Stimulated activated effector memory CD8-positive, alpha-beta T cell treated with anti-CD3 and anti-CD28 coated beads, Interleukin-12 subunit alpha, Interleukin-12 subunit beta, amount 100 ng/mL, for 72 hours (primary cell): ENCODE results near the gene PCDH9.

Source experiments
- ATAC-seq: fragments of 150-1000 bp; cut with Tn5 transposase; 2 replicates; pipeline ENCODE4 v1.10.0; 2021
- DNase-seq, 2 donors: peaks; one replicate each; pipeline ENCODE4 v3.0.0; 2021 to 2022; ENCODE audit warnings: low spot score in 2 of 2
- H3K27ac Mint-ChIP-seq: one replicate; pipeline ENCODE4 v1.8.0; 2022; ENCODE audit warnings: mild to moderate bottlenecking, mixed read lengths
- H3K36me3 Mint-ChIP-seq: one replicate; pipeline ENCODE4 v1.8.0; 2022; ENCODE audit warnings: mild to moderate bottlenecking, mixed read lengths
- H3K4me1 Mint-ChIP-seq: one replicate; pipeline ENCODE4 v1.8.0; 2022; ENCODE audit warnings: mixed read lengths
- H3K4me3 Mint-ChIP-seq: one replicate; pipeline ENCODE4 v1.8.0; 2022; ENCODE audit warnings: mild to moderate bottlenecking, mixed read lengths
- H3K9me3 Mint-ChIP-seq: one replicate; pipeline ENCODE4 v1.8.0; 2022; ENCODE audit warnings: mixed read lengths

The PCDH9 gene

GRCh38 chr13:66618702-66619101 lies 611.4 kb downstream of the PCDH9 start:
- no peak for ATAC-seq
- H3K27ac Mint-ChIP-seq = no peak overlapping the region
- H3K9me3 Mint-ChIP-seq = peaks cover 2% of the 10 kb centered on the region
- no peak overlapping the region for H3K4me3 Mint-ChIP-seq
- no peaks in the 10 kb centered on the region for H3K4me1 Mint-ChIP-seq
- no peak for DNase-seq
- no peaks in the 10 kb centered on the region for H3K36me3 Mint-ChIP-seq

- Mint-ChIP-seq H3K36me3 (no peaks in the 10 kb centered on the region), H3K27ac (no peak overlapping the region), H3K4me1 (no peaks in the 10 kb centered on the region), H3K4me3 (no peak overlapping the region), H3K9me3 (no peaks in the 10 kb centered on the region)
- ATAC-seq (no peak), DNase-seq (no peak)
Observed at GRCh38 chr13:66617786-66618185, 612.4 kb downstream of the PCDH9 start.

GRCh38 chr13:66612983-66613382 lies 617.2 kb downstream of the PCDH9 start:
- H3K27ac Mint-ChIP-seq = no peak overlapping the region
- no peaks in the 10 kb centered on the region for H3K36me3 Mint-ChIP-seq
- no peak for ATAC-seq
- H3K4me1 Mint-ChIP-seq = no peaks in the 10 kb centered on the region
- no peaks in the 10 kb centered on the region for H3K9me3 Mint-ChIP-seq
- no peak overlapping the region for H3K4me3 Mint-ChIP-seq
- DNase-seq = no peak

- Mint-ChIP-seq H3K36me3 (no peaks in the 10 kb centered on the region), H3K4me3 (no peak overlapping the region), H3K9me3 (peaks cover 16% of the 10 kb centered on the region), H3K27ac (no peak overlapping the region), H3K4me1 (no peaks in the 10 kb centered on the region)
- no peak for ATAC-seq
- no peak for DNase-seq
Observed at GRCh38 chr13:66586489-66586888, 643.6 kb downstream of the PCDH9 start.

- Mint-ChIP-seq H3K4me1 (no peaks in the 10 kb centered on the region), H3K27ac (no peak overlapping the region), H3K9me3 (peaks cover 16% of the 10 kb centered on the region), H3K4me3 (no peak overlapping the region), H3K36me3 (no peaks in the 10 kb centered on the region)
- DNase-seq = no peak
- ATAC-seq = no peak
Observed at GRCh38 chr13:66585669-66586203, 644.4 kb downstream of the PCDH9 start.

- Mint-ChIP-seq H3K27ac (no peak overlapping the region), H3K4me1 (no peaks in the 10 kb centered on the region), H3K9me3 (peaks cover 10% of the 10 kb centered on the region), H3K4me3 (no peak overlapping the region), H3K36me3 (no peaks in the 10 kb centered on the region)
- no peak for ATAC-seq
- no peak for DNase-seq
Observed at GRCh38 chr13:66581675-66582074, 648.5 kb downstream of the PCDH9 start.

- Mint-ChIP-seq H3K36me3 (no peaks in the 10 kb centered on the region), H3K4me3 (no peak overlapping the region), H3K27ac (no peak overlapping the region), H3K4me1 (no peaks in the 10 kb centered on the region), H3K9me3 (peaks cover 14% of the 10 kb centered on the region)
- ATAC-seq (no peak), DNase-seq (no peak)
Observed at GRCh38 chr13:66578305-66578704, 651.8 kb downstream of the PCDH9 start.

GRCh38 chr13:66577358-66577757 lies 652.8 kb downstream of the PCDH9 start:
- Mint-ChIP-seq H3K27ac (no peak overlapping the region), H3K4me3 (no peak overlapping the region), H3K4me1 (no peaks in the 10 kb centered on the region), H3K36me3 (no peaks in the 10 kb centered on the region), H3K9me3 (peaks cover 16% of the 10 kb centered on the region)
- DNase-seq (no peak), ATAC-seq (no peak)

- Mint-ChIP-seq H3K4me3 (no peak overlapping the region), H3K4me1 (no peaks in the 10 kb centered on the region), H3K9me3 (peaks cover 17% of the 10 kb centered on the region), H3K27ac (no peak overlapping the region), H3K36me3 (no peaks in the 10 kb centered on the region)
- DNase-seq (no peak), ATAC-seq (no peak)
Observed at GRCh38 chr13:66576381-66576780, 653.8 kb downstream of the PCDH9 start.

- H3K27ac Mint-ChIP-seq = no peak overlapping the region
- no peaks in the 10 kb centered on the region for H3K36me3 Mint-ChIP-seq
- peaks cover 23% of the 10 kb centered on the region for H3K9me3 Mint-ChIP-seq
- ATAC-seq (no peak), DNase-seq (no peak)
- H3K4me3 Mint-ChIP-seq = no peak overlapping the region
- no peaks in the 10 kb centered on the region for H3K4me1 Mint-ChIP-seq
Observed at GRCh38 chr13:66574606-66575005, 655.5 kb downstream of the PCDH9 start.

GRCh38 chr13:66567899-66568612 lies 662.1 kb downstream of the PCDH9 start:
- Mint-ChIP-seq H3K36me3 (no peaks in the 10 kb centered on the region), H3K4me3 (no peak overlapping the region), H3K9me3 (peaks cover 18% of the 10 kb centered on the region), H3K27ac (no peak overlapping the region), H3K4me1 (no peaks in the 10 kb centered on the region)
- no peak for ATAC-seq
- no peak for DNase-seq

GRCh38 chr13:66565279-66565678 lies 664.9 kb downstream of the PCDH9 start:
- no peak overlapping the region for H3K4me3 Mint-ChIP-seq
- no peak for ATAC-seq
- H3K4me1 Mint-ChIP-seq = no peaks in the 10 kb centered on the region
- no peak overlapping the region for H3K27ac Mint-ChIP-seq
- no peaks in the 10 kb centered on the region for H3K36me3 Mint-ChIP-seq
- H3K9me3 Mint-ChIP-seq = peaks cover 12% of the 10 kb centered on the region
- no peak for DNase-seq

- H3K27ac Mint-ChIP-seq = no peak overlapping the region
- no peaks in the 10 kb centered on the region for H3K36me3 Mint-ChIP-seq
- no peak for DNase-seq
- H3K4me3 Mint-ChIP-seq = no peak overlapping the region
- no peaks in the 10 kb centered on the region for H3K4me1 Mint-ChIP-seq
- peaks cover 7% of the 10 kb centered on the region for H3K9me3 Mint-ChIP-seq
- ATAC-seq = no peak
Observed at GRCh38 chr13:66563076-66563475, 667.1 kb downstream of the PCDH9 start.

- H3K9me3 Mint-ChIP-seq = peaks cover 6% of the 10 kb centered on the region
- DNase-seq (no peak), ATAC-seq (no peak)
- H3K27ac Mint-ChIP-seq = no peak overlapping the region
- no peak overlapping the region for H3K4me3 Mint-ChIP-seq
- H3K4me1 Mint-ChIP-seq = no peaks in the 10 kb centered on the region
- H3K36me3 Mint-ChIP-seq = no peaks in the 10 kb centered on the region
Observed at GRCh38 chr13:66562054-66562453, 668.1 kb downstream of the PCDH9 start.

- Mint-ChIP-seq H3K4me3 (no peak overlapping the region), H3K4me1 (no peaks in the 10 kb centered on the region), H3K27ac (no peak overlapping the region), H3K36me3 (no peaks in the 10 kb centered on the region), H3K9me3 (peaks cover 6% of the 10 kb centered on the region)
- ATAC-seq (no peak), DNase-seq (no peak)
Observed at GRCh38 chr13:66560991-66561390, 669.1 kb downstream of the PCDH9 start.

- Mint-ChIP-seq H3K4me3 (no peak overlapping the region), H3K9me3 (peaks cover 6% of the 10 kb centered on the region), H3K36me3 (no peaks in the 10 kb centered on the region), H3K27ac (no peak overlapping the region), H3K4me1 (no peaks in the 10 kb centered on the region)
- DNase-seq = no peak
- no peak for ATAC-seq
Observed at GRCh38 chr13:66560189-66560588, 669.9 kb downstream of the PCDH9 start.
